ENCODE results near the gene NR4A1. TPM values are rescaled to one million over a fixed set of nuclear protein-coding genes. Genes with fewer than 3 reads are reported as not detected.

NR4A1 gene
- total and polyA plus RNA-seq, 2 experiments from 2014 or later: 13.7 to 24.1 TPM

GRCh38 chr12:52005903-52006703 is 45.1 kb upstream of the NR4A1 start:
- TF ChIP-seq, protein P1, sequence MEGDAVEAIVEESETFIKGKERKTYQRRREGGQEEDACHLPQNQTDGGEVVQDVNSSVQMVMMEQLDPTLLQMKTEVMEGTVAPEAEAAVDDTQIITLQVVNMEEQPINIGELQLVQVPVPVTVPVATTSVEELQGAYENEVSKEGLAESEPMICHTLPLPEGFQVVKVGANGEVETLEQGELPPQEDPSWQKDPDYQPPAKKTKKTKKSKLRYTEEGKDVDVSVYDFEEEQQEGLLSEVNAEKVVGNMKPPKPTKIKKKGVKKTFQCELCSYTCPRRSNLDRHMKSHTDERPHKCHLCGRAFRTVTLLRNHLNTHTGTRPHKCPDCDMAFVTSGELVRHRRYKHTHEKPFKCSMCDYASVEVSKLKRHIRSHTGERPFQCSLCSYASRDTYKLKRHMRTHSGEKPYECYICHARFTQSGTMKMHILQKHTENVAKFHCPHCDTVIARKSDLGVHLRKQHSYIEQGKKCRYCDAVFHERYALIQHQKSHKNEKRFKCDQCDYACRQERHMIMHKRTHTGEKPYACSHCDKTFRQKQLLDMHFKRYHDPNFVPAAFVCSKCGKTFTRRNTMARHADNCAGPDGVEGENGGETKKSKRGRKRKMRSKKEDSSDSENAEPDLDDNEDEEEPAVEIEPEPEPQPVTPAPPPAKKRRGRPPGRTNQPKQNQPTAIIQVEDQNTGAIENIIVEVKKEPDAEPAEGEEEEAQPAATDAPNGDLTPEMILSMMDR (IDR thresholded peaks at IDR 0.05; ENCODE audit: low read depth, low read length): no peak
- Histone ChIP-seq H3K27me3 (peaks cover 11% of the 10 kb centered on the region), H3K9me3 (ENCODE audit: low read depth) (no peaks in the 10 kb centered on the region), H3K27ac (no peak overlapping the region), H3K4me3 (peak overlapping the region; percentile 57), H3K36me3 (no peaks in the 10 kb centered on the region), H3K4me1 (ENCODE audit: low read depth) (peaks cover 17% of the 10 kb centered on the region)
- DNase-seq (ENCODE audit: low read depth in 1 of 2, low spot score in 1 of 2): peak; percentile 21 to 37

GRCh38 chr12:52006726-52007157 is 44.5 kb upstream of the NR4A1 start, which contains the start of gene TAMALIN:
TSS of gene TAMALIN (plus strand) at chr12:52006946. CDS start at chr12:52007020, 74 bp downstream.
- TF ChIP-seq, protein P1 (IDR thresholded peaks at IDR 0.05; ENCODE audit: low read depth, low read length): no peak
- Histone ChIP-seq H3K27me3 (peaks cover 11% of the 10 kb centered on the region), H3K36me3 (no peaks in the 10 kb centered on the region), H3K27ac (no peak within 1 kb of the TSS), H3K4me3 (peak within 1 kb of the TSS; percentile 57), H3K4me1 (ENCODE audit: low read depth) (peaks cover 17% of the 10 kb centered on the region), H3K9me3 (ENCODE audit: low read depth) (no peaks in the 10 kb centered on the region)
- peak; percentile 80 to 85 for DNase-seq (ENCODE audit: low read depth in 1 of 2, low spot score in 1 of 2)

DNA sequence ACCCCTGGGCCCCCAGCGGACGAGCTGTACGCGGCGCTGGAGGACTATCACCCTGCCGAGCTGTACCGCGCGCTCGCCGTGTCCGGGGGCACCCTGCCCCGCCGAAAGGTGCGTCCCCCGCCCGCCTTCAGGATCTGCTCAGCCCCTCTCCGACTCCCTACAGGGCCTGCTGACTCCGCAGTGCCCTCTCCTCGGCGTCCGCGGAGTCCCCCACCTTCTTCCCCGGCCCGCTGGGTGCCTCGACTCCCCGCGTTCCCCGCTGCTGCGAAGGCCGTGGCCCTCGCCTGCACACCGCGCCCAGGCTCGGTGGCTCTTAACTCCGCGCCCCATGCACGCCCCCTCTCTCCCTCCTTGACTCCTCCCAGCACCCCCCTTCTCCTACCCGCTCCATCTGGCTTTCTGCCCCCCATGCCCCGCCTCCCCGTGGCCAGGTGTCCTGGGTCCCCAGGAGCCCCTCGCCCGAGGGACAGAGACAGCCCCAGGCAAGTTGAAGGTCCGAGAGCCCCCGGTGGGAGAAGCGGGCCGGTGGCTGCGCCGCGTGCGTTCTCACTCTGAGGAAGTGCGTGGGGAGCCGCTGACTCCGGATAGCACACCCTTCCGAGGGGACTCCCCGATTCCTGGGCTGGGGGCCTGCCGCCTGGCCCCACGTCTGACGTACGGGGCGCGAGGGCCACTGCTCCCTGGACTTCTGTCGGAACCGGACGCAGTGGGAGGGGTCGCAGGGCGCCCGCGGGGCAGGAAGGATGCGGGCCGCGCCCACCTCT is 43.9 kb upstream of the NR4A1 start:
- H3K36me3 ChIP-seq: no peaks in the 10 kb centered on the region
- H3K27me3 ChIP-seq: peaks cover 11% of the 10 kb centered on the region
- H3K9me3 ChIP-seq (ENCODE audit: low read depth): no peaks in the 10 kb centered on the region
- TF ChIP-seq, protein P1 (IDR thresholded peaks at IDR 0.05; ENCODE audit: low read depth, low read length): no peak
- peak overlapping the region; percentile 57 for H3K4me3 ChIP-seq
- H3K4me1 ChIP-seq (ENCODE audit: low read depth): peaks cover 17% of the 10 kb centered on the region
- H3K27ac ChIP-seq: no peak overlapping the region
- peak in 1 of 2 donors; percentile 48 for DNase-seq (ENCODE audit: low read depth in 1 of 2, low spot score in 1 of 2)

DNA sequence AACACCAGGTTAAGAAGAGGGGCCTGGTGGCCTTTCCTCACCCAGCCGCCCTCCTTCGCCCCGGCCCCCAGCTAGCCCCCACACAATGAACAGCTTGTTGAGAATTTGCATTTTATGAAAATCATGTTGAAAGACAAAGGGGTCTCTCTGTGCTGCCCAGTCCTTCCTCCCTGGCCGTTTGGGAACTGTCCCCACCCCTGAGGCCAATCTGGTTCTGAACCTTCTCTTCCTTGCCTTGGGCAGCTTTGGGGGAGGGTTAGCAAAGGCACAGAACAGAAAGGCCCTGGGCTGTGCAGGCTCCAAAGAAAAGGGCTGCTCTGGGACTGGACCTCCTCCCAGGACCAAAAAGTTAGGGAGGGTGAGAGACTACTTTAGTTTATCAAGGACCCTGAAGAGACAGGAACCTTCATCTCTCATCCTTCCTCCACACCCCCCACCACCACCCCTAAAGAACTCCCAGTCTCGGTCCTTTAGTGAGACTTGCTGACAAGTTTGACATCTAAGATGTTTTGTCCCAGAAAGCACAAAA is 43.2 kb upstream of the NR4A1 start:
- Histone ChIP-seq H3K27ac (no peak overlapping the region), H3K9me3 (ENCODE audit: low read depth) (no peaks in the 10 kb centered on the region), H3K4me3 (no peak overlapping the region), H3K27me3 (peaks cover 11% of the 10 kb centered on the region), H3K4me1 (ENCODE audit: low read depth) (peaks cover 17% of the 10 kb centered on the region), H3K36me3 (no peaks in the 10 kb centered on the region)
- no peak for DNase-seq (ENCODE audit: low read depth in 1 of 2, low spot score in 1 of 2)
- TF ChIP-seq, protein P1 (IDR thresholded peaks at IDR 0.05; ENCODE audit: low read depth, low read length): no peak

DNA sequence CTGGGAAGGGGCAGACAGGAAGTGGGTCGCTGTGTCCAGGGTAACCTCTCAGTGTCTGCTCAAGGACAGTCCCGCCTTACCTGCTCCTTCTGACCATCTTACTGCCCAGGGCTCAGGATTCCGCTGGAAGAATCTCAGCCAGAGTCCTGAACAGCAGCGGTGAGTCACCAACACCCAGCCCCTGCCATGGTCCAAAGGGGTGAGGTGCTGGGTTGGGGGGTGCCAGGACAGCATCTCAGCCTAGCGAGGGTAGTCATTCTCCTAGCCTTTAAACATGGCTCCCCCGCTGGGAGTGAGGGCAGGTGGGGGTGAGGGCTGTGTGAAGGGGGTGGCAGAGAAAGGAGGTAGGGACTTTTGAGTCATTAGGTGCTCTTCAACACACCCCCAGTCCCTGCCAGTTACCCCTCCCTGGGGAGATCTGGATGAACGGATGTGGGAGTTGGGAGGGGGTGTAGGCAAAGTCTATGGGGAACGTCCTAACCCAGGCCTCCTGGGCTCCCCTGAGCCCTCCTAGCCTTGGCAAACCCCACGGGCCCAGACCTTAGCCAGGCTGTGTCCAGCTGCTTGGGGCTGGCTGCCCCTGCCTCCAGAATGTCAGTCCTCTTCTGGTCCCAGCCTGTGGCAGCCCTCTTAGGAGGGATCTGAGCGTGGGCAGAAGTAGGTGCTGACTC is 42.0 kb upstream of the NR4A1 start:
- Histone ChIP-seq H3K9me3 (ENCODE audit: low read depth) (no peaks in the 10 kb centered on the region), H3K27ac (peak overlapping the region; percentile 76), H3K27me3 (peaks cover 15% of the 10 kb centered on the region), H3K4me3 (no peak overlapping the region), H3K36me3 (no peaks in the 10 kb centered on the region), H3K4me1 (ENCODE audit: low read depth) (peaks cover 17% of the 10 kb centered on the region)
- TF ChIP-seq, protein P1 (IDR thresholded peaks at IDR 0.05; ENCODE audit: low read depth, low read length): no peak
- DNase-seq (ENCODE audit: low read depth in 1 of 2, low spot score in 1 of 2): peak in 1 of 2 donors; percentile 22

Data from cardiac muscle cell (in vitro differentiated cells and primary cell).